Activated CD4-positive, CD25-positive, alpha-beta regulatory T cell treated with anti-CD3 and anti-CD28 coated beads, Interleukin-2, amount 50 U/mL, for 72 hours (primary cell): ENCODE data around the gene ERAL1.
"Not testable (repeated sequence)": the region's sequence is repeated elsewhere in the genome, so short reads cannot be mapped to it uniquely, and the experiment has no call there.

Source experiments
- DNase-seq: peaks from one replicate; pipeline ENCODE4 v3.0.0; 2021

ERAL1 gene

GRCh38 chr17:28901866-28902818 lies 47.3 kb downstream of the ERAL1 start:
- peak; percentile 68 for DNase-seq

GRCh38 chr17:28902819-28903545 lies 48.2 kb downstream of the ERAL1 start, which contains the start of gene DHRS13:
Gene DHRS13 (minus strand): TSS chr17:28903079. CDS start chr17:28902944, 135 bp downstream.
- peak; percentile 97 for DNase-seq

GRCh38 chr17:28903546-28903841 lies 48.7 kb downstream of the ERAL1 start:
- not testable (repeated sequence) for DNase-seq

DNA sequence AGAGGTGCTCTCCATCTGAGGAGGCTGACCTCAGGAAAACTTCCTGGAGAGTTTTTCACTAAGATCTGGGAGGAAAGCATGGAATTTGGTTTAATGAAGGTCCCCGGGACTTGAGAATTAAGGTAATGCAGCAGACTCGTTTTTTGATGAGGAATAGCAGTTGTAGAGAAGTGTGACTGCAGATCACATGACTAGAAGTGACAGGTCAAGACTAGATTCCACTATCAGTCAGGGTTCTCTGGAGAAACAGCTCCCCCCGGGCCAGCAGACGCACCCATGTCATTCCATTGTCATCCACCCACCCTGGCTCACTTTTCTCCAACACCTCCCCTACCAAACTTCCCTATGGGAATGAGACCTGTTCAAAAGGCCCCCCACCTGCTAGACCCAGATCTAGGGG lies 50.0 kb downstream of the ERAL1 start:
- no peak for DNase-seq

- no peak for DNase-seq
These were observed 51.5 kb downstream of the ERAL1 start for GRCh38 chr17:28906276-28906675.

GRCh38 chr17:28906706-28907438 lies 52.1 kb downstream of the ERAL1 start:
- no peak for DNase-seq

DNA sequence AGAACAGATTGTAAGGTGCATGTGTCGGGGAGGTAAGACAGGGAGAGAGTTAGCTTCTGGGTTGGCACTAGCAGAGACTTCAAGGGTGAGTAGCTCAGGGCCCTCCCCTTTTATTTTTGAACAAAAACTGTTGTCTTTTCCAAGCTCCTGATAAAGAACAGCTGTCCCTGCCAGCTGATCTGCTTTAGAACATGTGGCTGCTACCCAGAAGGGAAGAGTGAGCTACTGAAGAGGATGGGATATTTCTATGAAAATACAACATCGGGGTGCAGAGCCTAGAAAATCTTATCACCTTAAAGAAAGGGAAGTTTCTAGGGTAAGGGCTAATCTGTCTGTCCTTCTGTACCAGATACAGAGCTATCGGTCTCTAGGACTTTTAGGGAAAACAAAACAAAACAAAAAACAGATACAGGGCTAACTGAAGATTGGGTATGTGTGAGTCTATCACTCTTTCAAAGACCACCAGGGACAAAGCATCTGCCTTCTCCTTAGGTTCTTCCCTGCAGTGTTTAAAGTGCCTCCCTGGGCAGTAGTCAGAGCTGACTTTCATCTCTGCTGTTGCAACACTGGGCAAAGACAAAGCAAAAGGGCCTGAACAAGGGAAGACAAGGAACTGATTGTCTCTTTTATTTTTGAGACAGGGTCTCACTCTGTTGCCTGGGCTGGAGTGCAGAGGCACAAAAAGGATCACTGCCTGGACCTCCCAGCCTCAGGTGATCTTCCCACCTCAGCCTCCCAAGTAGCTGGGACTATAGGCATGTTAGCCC lies 53.1 kb downstream of the ERAL1 start:
- DNase-seq, result no peak

DNA sequence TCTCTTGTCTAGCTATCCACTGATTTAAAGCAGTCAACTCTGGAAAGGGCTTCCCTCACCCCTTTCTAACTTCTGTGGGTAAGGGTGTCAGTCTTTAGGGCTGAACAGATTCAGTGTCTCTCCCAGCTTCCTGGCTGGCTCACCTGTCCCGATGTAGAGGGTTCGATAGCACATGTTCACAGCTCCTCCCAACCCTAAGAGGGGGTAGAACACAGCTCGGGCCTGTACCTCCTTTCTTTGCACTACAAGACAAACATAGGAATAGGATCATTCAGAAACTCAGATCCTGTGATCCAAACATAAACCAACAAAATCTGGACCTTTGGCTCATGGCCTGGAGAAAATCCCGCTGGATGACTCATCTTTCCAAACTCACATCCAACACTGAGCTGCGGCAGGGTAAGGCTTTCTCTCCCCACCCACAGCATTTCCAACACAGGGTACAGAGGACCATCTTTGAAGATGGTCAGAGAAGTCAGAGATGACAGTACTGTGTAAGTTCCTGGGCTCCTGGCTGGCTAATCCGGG lies 53.9 kb downstream of the ERAL1 start:
- no peak for DNase-seq

DNA sequence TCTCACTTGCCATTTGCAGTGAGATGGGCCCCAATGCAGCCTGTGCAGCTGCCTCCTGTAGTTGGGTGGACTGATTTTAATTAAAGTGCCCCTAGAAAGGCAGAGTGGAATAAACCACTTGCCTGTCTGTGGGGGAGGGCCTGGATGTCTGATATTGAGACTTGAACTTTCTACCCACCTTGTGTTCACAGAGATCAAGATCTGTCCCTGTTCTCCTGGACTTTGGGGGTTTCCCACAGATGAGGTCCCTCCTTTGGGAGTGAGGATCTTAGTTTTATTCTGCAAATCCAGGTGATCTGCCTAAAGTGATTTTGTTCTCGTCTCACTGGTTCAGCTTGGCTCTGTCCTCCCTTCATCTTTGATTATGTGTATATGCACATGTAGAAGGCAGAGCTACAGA lies 55.7 kb downstream of the ERAL1 start:
- DNase-seq, result no peak
